GM19452 (cell line): ENCODE results near the gene MPV17L2.
A peak's percentile ranks its signal among the peaks of the same experiment; 100 is the strongest.
"Not testable (repeated sequence)": the region's sequence is repeated elsewhere in the genome, so short reads cannot be mapped to it uniquely, and the experiment has no call there.

ENCODE experiments used
- ATAC-seq: cut with Tn5 transposase; IDR thresholded peaks from one replicate; pipeline ENCODE4 v1.9.1; 2021; ENCODE audit not compliant: unreplicated experiment

MPV17L2 gene

GRCh38 chr19:18190278-18190677 lies 2.7 kb upstream of the MPV17L2 start:
- ATAC-seq: no peak

GRCh38 chr19:18191640-18192062 lies 1.4 kb upstream of the MPV17L2 start:
- ATAC-seq: no peak

DNA sequence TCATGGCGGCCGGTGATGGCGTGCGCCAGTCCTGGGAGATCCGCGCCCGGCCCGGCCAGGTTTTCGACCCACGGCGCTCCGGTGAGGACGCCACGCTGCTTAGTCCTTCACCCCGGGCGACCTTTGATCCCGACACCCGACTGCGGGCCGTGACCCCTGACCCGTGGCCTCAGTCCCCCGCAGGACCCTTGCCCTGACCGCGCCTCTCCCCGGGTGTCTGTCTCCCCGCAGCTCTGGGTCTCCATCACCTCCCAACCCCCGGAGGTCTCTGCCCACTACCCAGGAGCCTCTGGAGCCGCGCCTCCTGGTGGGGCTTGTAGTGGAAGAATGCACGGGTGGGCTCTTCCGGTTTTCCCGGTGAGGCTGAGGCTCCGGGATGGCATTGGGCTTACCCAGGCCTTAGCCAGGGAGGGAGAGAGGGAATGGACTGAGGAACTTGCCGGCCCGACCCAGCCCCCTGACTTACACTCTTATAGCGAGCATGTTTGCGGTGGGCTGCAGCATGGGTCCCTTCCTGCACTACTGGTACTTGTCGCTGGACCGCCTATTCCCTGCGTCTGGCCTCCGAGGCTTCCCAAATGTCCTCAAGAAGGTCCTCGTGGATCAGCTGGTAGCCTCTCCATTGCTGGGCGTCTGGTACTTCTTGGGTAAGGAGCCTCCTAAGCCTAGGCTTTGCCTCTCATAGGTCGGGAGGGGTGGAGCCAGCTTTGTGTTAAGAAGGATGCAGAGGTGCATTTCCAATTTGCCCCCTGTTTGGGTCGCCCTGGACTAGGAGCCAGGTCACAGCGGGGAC lies 566 bp downstream of the MPV17L2 start:
- peak; percentile 7 for ATAC-seq

DNA sequence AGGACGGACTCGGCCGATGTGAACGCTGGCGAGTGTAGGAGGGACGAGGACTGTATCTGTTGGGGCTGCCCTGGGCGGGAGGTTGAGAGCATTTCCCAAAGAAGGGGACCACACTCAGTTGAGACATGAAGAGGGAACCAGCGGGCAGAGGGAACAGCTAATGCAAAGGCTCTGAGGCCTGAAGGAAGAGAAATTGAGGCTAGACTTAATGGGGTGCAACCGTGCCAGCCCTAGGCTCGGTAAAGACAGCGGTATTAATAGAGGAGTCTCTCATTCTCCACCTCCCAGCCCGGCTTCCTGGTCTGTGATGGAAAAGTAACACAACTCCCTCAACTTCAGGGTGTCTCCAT lies 1.1 kb downstream of the MPV17L2 start:
- ATAC-seq: no peak

DNA sequence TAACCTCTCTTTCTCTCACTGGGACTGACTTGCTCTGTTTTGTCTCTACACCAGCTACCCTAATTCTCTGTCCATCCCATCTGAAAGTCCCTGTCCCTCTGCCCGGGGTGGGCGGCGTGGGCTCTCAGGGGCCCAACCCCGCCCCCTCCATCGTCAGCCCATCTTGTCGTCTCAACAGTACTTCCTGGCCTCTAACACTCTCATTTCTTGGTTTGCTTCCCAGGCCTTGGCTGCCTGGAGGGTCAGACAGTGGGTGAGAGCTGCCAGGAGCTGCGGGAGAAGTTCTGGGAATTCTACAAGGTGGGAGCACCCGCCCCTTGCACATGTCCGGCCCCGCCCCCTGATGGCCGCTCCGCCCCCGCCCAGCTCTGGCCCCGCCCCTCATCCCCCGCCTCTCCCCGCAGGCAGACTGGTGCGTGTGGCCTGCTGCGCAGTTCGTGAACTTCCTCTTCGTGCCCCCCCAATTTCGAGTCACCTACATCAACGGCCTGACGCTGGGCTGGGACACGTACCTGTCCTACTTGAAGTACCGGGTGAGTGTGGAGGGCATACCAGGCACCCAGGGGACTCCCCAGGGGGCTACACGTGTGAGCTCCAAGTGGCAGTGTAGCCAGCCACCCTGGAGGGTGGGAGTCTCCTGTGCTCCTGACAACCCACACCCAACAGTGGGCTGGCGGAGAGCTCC lies 1.7 kb downstream of the MPV17L2 start:
- no peak for ATAC-seq

- ATAC-seq: no peak
Measured at GRCh38 chr19:18196511-18196845, 3.5 kb downstream of the MPV17L2 start.

- no peak for ATAC-seq
Measured at GRCh38 chr19:18197306-18197705, 4.3 kb downstream of the MPV17L2 start.

GRCh38 chr19:18197941-18198340 lies 4.9 kb downstream of the MPV17L2 start:
- no peak for ATAC-seq

- no peak for ATAC-seq
Measured at GRCh38 chr19:18198374-18198773, 5.4 kb downstream of the MPV17L2 start.

- no peak for ATAC-seq
Measured at GRCh38 chr19:18202397-18202777, 9.4 kb downstream of the MPV17L2 start.

- no peak for ATAC-seq
Measured at GRCh38 chr19:18202778-18203407, 9.9 kb downstream of the MPV17L2 start.

DNA sequence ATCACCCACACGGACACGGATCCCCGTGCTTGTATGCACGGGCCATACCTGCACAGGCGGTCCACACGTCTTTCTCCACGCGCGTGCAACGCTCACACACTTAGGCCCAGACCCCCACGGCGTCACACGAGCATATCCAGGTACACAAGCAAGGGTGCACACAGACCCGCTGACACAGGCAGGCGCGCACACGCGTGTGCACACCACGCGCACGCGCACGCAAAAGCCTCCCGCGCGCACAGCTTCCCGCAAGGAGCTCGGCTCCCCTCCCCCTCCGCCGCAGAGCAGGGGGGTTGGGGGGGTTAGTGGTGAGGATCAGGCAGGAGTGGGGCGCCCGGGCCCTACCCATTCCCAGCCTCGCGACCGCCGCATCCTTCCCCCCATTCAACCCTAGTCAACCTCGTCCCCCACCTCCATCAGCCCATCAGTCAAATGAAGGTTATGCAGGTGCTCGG lies 10.4 kb downstream of the MPV17L2 start:
- no peak for ATAC-seq

- ATAC-seq: peak; percentile 92
Measured at GRCh38 chr19:18203863-18204393, 10.9 kb downstream of the MPV17L2 start, which contains the start of gene RAB3A. TSS of gene RAB3A (minus strand) at chr19:18204042. CDS start at chr19:18202740, 1,302 bp downstream.

- ATAC-seq: peak; percentile 2
Measured at GRCh38 chr19:18204394-18205199, 11.6 kb downstream of the MPV17L2 start.

DNA sequence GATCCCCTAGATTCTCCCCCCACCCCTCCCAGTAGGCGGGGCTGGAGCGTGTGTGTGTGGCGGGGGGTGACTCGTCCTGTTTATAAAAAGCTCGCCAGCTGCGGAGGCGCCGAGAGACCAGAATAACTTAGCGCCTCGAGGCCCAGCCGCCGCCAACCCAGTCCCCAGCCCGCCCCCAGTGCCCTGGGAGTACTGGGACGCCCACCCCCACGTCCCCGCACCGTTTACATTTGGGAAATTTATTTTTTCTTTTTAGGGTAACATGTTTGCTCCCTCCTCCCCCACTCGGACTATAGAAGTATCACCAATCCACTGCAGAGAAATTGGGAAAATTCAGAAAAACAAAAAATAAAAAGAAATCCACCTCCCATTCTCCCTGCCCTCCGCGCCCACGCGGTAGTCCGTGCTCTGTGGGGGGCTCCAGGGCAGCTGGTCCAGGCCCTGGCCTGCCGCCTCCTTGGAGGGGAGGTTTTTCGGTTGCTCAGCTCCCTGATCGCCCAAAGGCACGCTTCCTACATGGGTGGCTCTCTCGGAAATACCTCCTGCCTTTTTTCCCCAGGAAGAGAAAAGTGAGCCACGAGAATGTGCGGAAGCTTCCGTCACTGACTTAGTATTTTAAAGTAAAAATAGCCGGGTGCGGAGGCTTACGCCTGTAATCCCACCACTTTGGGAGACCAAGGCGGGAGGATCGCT lies 12.3 kb downstream of the MPV17L2 start:
- ATAC-seq: no peak

DNA sequence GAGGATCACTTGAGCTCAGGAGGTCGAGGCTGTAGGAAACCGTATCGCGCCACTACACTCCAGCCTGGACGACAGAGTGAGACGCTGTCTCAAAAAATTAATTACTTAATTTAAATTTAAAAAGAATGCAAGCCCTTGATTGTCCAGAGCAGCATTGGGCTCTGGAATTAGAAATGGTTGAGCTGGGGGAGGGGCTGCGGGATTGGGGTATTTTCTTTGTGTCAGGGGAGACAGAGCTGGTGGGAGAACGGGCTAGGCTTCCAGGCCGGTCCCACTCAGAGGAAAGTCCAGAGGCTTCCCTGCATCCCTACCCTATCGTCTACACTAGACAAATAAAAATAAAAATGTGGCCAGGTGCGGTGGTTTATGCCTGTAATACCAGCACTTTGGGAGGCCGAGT lies 13.0 kb downstream of the MPV17L2 start:
- no peak for ATAC-seq

- ATAC-seq: no peak
Measured at GRCh38 chr19:18208098-18208951, 15.3 kb downstream of the MPV17L2 start.

GRCh38 chr19:18209912-18210311 lies 16.9 kb downstream of the MPV17L2 start:
- not testable (repeated sequence) for ATAC-seq

GRCh38 chr19:18211683-18212082 lies 18.7 kb downstream of the MPV17L2 start:
- ATAC-seq: no peak
